Sciatic nerve (tissue), 2 donors: ENCODE results near the gene SSU72. TPM values are rescaled to one million over a fixed set of nuclear protein-coding genes. Genes with fewer than 3 reads are reported as not detected.
"Not testable (repeated sequence)": the region's sequence is repeated elsewhere in the genome, so short reads cannot be mapped to it uniquely, and the experiment has no call there.

Source experiments
- ATAC-seq: fragments of 200-7000 bp; cut with Tn5 transposase; one replicate; pipeline ENCODE4 v1.9.1; 2020; ENCODE audit warnings: mild to moderate bottlenecking, moderate library complexity
- DNase-seq: peaks from one replicate; pipeline ENCODE4 v3.0.0-alpha.2; 2020; ENCODE audit warnings: low spot score
- intact Hi-C: fragments of 100-400 bp; cut with DNase I; formaldehyde crosslinking; loops from one replicate; pipeline ENCODE4 v1.14.2; 2022
- total RNA-seq: library from RNA; stranded (reverse); fragmentation: NEBNext Ultra II Directional; extraction: Animal tissue kit (Norgen Biotek cat#: 25700); gene quantifications from one replicate; pipeline ENCODE4 v1.2.1, GENCODE V29; 2021
- donor health status: DM: no; HTN: no; CAD: no.
- donor health status: DM: no; HTN: no; CAD: no.

Gene SSU72
- total RNA-seq, 1 donor from 2014 or later = 78.5 TPM

DNA sequence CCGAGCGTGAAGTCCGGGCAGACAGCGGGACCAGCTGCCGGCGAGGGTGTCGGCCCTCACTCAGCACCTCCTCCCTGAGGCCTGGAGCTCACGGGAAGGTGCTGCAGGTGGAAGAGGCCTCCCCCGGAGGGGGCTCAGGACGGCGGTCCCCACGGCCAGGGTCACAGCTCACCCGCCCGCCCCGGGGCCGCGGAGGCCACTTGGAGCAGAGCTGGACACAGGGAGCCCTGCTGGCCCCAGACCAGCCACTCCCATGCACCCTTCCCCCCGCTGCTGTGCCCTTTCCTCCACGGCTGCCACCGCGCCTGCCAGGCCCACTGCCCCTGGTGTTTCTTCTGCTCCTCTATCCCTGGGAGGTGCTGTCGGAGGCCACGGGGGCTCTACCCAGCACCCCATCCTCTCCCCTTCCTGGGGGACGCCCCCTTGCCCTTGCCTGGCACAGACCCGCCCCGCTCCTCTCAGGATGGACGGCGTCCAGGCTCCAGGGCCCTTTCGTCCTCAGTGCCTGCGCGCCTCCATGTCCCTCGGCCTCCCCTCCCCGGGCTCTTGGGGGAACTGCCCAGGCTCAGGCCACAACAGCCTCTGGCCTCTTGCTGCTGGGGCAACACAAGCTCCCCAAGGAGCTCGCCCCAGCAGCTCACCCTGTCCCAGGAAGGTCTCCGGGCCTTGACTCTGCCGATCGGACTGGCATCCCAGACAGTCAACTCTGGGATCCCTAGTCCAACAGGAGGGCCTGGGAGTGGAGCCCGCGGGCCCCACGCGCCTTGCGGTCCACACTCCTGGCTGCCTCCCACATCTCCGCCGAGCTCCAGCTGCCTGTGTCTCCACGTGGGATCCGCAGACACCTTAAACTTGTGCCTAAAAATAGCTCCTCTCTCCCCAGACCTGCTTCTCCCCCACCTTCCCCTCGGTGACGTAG lies 38.4 kb downstream of the SSU72 start:
- ATAC-seq (no peak), DNase-seq (no peak)
- intact Hi-C loops = no loop called here

DNA sequence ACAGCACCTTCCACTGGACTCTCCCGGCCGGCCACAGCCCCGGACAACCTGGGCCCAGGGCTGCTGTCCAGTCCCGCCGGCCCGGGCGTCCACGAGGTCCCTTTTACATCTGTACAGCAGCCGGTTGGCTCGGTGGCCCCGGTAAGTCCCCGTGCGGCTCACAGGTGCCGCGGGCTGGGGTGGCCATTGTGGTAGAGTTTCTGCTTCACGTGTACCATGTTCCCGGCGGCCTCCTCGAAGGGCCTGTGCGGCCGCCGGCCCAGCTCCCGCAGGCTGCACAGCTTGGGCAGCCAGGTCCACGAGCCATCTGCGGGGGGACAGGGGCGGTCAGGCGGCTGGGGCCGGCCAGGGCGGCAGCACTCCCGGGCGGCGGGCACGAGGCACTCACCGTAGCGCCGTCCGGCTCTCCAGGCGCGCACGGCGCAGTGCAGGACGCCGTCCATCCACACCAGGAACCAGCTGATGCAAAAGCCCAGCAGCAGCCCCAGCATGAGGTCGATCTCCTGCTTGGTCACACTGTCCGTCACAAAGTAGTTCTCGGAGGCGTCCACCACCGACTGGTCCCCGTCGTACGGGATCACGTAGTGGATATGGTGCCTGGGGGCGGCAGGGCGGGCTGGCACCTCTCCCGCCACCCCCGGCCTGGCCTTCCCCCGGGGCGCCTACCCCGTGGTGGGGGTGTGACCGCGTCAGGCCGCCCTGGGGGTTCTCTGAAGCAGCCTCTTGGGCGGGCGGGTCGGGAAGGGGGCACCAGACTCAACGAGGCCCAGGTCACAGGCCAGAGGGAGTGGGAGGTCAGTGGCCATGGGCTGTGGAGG lies 39.3 kb downstream of the SSU72 start:
- ATAC-seq (no peak), DNase-seq (no peak)
- intact Hi-C loops = no loop called here

DNA sequence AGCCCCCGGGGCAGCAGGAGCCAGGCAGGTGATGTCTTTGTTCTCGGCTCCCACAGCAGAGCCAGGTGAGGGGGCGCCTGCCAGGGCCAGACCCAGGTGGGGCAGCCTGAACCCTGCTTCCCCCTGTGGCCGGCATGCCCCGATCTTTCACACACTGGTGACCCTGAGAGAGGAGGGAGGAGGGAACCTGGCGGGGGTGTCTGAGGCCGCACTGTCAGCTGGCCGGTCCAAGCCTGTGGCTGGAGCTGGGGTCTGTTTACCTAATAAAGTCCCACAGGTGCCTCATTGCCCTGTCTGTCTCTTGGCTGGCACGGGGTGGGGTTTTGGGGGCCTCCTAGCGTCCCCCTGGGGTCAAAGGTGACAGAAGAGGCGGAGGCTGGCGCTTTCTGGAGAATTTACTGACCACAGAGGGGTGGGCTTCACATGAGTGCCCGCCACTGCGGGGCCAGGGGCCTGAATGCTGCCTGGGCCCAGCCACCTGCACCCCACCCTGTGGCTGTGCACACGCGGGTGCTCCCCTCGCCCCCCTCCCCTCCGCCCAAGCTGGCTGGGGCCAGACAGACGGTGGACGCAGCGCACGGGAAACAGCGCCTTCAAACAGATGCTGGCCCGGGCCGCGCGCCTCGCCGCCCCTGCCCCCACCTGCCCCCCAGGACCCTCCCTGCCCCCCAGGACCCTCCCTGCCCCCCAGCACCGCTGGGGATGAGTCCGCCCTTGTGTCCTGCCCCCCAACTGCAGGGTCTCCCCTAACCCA lies 40.1 kb downstream of the SSU72 start:
- intact Hi-C loops = no loop called here
- DNase-seq (no peak), ATAC-seq (no peak)

GRCh38 chr1:1533894-1534291 lies 40.8 kb downstream of the SSU72 start:
- ATAC-seq, DNase-seq, intact Hi-C loops: not testable (repeated sequence)

- ATAC-seq = peak; percentile 7
- DNase-seq, intact Hi-C loops: not testable (repeated sequence)
These were observed 41.3 kb downstream of the SSU72 start for GRCh38 chr1:1533176-1533893.

DNA sequence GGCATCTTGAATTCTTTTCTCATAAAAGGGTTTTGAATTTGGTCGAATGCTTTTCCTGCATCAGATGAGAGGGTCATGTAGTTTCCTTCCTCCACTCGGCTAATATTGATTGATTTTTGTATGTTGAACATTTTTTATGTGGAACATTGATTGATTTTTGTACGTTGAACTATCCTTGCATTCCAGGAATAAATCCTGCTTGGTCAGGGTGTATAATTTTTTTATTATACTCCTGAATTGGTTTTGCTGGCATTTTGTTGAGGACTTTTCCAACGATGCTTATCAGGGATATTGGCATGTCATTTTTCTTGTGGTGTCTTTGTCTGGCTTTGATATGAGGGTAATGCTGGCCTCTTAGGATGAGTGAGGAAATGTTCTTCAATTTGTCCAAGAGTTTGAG lies 42.7 kb downstream of the SSU72 start:
- ATAC-seq = no peak
- no peak for DNase-seq
- intact Hi-C loops = no loop called here

GRCh38 chr1:1529936-1530335 lies 44.7 kb downstream of the SSU72 start:
- DNase-seq (no peak), ATAC-seq (no peak)
- intact Hi-C loops = no loop called here

- ATAC-seq (no peak), DNase-seq (no peak)
- intact Hi-C loops = no loop called here
These were observed 45.3 kb downstream of the SSU72 start for GRCh38 chr1:1529321-1529720.

DNA sequence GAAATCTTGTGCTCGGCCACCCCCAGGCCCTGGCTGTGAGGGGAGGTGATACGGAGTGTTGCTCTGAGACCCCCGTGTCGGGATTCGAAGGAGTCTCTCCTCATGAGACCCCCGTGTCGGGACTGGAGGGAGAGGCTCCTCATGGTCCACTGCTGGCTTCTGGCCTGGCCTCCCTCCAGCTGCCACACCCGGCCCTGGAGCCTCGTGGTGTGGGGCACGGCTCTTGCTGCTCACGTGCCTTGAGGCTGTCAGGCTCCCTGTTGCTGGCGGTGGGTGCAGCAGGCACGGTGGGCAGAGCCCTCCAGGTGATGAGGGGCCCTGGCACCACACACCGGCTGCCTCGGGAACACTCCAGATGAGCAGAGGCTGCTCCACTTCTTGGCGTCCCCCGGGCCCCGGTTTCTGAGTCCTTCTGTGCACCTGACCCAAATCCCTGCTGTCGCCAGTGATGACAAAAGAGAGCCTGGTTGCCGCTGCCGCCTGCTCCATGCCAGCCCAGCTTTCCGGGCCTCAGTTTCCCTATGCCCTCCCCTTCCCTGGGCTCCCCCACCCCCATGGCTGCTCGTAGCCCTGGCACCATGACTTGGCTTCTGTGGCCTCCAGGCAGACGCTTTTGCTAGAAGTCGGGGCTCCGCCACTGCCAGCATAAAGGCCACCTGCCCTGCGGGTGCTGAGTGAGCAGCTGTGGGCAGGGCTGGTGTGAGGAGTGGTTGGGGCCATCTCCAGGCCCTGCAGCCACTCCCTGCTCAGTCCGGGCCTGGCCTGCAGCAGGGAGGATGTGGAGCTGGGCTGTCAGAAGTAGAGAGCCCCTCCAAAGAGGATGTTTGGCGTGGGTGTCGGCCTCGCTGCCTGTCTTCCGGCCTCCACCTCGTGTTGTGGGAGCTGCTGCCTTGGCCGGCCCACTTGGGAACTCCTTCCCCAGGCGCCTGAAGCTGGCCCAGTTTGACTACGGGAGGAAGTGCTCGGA lies 46.1 kb downstream of the SSU72 start:
- DNase-seq = no peak
- no peak for ATAC-seq
- intact Hi-C loops = no loop called here

DNA sequence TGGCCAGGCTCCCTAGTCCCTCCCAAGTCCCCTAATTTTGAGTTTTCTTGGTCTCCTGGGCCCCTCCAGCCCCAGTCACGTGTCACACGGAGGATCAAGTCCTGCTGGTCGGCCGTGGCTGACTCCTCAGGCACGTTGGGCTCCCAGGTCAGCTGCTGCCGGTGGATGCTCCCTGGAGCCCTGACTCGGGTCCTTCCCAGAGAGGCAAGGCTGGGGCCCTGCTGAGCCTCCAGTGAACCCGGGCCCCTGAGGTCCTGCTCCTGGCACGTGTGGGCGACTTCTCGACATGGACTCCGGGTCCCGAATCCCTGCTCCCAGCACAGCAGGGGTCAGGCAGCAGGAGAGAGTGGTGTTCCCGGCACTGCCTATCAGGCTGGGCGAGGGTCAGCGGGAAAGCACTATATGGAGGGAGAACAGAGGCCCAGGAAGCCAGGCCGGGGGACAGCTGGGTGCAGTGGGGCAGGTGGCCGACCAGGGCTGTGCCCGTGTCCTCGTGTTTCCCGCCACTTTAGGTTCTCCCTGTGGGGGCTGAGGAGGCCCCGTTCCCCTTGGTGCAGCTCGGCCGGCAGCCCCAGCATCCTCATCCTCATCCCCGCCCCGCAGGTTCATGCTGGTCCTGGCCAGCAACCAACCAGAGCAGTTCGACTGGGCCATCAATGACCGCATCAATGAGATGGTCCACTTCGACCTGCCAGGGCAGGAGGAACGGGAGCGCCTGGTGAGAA lies 47.4 kb downstream of the SSU72 start:
- intact Hi-C loops = no loop called here
- no peak for ATAC-seq
- no peak for DNase-seq

GRCh38 chr1:1526476-1526875 lies 48.2 kb downstream of the SSU72 start:
- ATAC-seq, intact Hi-C loops, DNase-seq: not testable (repeated sequence)

DNA sequence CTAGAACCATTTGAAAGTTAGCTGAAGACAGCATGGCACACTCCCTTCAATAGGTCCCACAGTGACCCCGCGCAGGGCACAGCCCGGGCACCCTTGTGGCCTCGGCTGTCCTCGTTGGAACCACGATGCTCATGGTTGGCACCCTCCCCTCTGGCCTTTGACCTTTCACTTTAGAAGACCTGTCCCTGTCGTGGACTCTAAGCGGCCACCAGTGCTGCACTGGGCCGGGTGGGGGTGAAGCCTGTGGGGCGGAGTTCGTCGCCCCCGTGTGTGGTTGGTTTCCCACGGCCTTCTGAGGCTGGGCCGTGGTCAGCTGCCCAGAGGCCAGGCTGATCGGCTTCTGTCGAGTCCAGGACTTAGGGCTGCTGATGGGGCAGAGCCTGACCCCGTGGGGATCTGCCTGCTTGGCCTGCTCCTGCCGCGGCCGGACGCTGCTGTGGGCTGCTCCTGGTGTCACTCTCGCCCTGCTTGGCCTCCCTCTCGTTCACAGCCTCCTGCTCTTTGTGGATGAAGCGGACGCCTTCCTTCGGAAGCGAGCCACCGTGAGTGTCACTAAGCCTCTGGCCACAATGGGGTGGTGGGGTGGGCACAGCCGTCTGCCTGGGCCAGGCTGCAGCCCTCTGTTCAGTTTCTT lies 49.8 kb downstream of the SSU72 start:
- intact Hi-C loops, DNase-seq, ATAC-seq: not testable (repeated sequence)

- intact Hi-C loops, DNase-seq, ATAC-seq: not testable (repeated sequence)
These were observed 51.0 kb downstream of the SSU72 start for GRCh38 chr1:1523651-1524050.

- ATAC-seq, intact Hi-C loops, DNase-seq: not testable (repeated sequence)
These were observed 51.4 kb downstream of the SSU72 start for GRCh38 chr1:1523226-1523625.

DNA sequence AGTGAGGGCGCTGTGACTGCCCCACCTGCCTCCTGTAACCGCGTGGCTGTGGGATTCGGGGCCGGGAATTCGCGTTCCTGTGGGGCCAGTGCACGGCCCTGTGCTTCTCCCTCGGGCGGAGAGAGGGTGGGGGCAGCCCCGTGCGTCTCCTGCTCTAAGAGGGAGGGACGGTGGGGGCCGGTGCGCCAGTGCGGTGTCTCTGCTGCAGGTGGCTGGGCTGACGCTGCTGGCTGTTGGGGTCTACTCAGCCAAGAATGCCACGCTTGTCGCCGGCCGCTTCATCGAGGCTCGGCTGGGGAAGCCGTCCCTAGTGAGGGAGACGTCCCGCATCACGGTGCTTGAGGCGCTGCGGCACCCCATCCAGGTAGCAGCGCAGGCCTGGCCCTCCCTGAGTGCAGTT lies 52.1 kb downstream of the SSU72 start:
- intact Hi-C loops, ATAC-seq, DNase-seq: not testable (repeated sequence)

DNA sequence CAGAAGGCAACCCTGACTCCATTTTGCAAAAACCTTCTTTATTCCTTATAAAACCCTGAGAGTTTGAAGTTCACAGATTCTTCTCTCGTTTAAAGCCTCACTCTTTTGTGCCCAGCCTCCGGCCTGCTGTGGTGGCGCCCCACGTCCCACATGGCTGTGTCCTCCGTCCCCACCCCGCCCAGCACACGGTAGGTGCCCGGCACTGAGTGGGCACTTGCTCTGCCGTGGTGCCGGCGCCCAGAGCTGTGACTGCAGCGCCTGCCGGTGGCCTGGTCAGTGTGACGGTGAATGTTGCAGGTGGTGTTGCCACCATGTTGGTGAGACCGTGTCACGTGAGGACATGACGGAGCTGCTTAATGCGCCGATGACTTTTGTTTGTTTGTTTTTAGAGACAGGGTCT lies 53.3 kb downstream of the SSU72 start:
- ATAC-seq = no peak
- DNase-seq = no peak
- intact Hi-C loops = no loop called here
